ENCODE results near the gene SRMS.

Gene SRMS

DNA sequence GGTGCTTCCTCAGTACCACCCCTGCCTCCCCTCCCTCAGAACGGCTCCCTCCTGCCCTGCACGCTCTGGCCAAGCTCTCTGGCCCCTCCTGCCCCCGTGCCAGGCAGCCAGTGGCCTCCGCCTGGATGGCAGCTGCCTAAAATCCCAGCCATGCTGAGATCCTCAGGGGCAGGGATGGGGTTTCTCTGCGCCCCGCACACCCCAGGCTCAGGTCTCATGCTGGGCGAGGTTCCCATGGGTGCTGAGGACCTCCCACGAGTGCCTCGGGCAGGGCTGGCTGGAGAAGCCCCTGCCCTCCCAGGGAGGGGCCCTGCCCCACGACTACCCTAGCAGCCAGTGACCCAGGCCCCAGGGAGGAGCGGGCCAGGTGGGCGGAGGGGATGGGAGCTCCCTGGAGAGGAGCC, 13.1 kb downstream of the SRMS start:
- Histone ChIP-seq H3K4me3 (ENCODE audit: insufficient read depth, low read length, poor library complexity, severe bottlenecking) (no peak overlapping the region), H3K9me3 (ENCODE audit: insufficient read depth, low read length) (no peaks in the 10 kb centered on the region), H3K79me2 (ENCODE audit: insufficient read depth, low read length) (no peaks in the 10 kb centered on the region), H3F3A (ENCODE audit: insufficient read depth) (no peaks in the 10 kb centered on the region), H3K9me2 (replicated peaks; ENCODE audit: insufficient read depth, low read length) (no peaks in the 10 kb centered on the region), H3K27me3 (ENCODE audit: low read length) (no peaks in the 10 kb centered on the region), H4K20me1 (ENCODE audit: low read depth, low read length) (no peaks in the 10 kb centered on the region), H2AFZ (ENCODE audit: low read depth, low read length, severe bottlenecking) (no peak overlapping the region), H3K36me3 (ENCODE audit: low read length) (no peaks in the 10 kb centered on the region), H3K4me2 (ENCODE audit: low read depth, low read length, poor library complexity, severe bottlenecking) (no peak overlapping the region), H3K27ac (ENCODE audit: low read depth, low read length) (no peak overlapping the region), H3K9ac (ENCODE audit: low read length) (no peak overlapping the region)
- TF ChIP-seq, protein P1, sequence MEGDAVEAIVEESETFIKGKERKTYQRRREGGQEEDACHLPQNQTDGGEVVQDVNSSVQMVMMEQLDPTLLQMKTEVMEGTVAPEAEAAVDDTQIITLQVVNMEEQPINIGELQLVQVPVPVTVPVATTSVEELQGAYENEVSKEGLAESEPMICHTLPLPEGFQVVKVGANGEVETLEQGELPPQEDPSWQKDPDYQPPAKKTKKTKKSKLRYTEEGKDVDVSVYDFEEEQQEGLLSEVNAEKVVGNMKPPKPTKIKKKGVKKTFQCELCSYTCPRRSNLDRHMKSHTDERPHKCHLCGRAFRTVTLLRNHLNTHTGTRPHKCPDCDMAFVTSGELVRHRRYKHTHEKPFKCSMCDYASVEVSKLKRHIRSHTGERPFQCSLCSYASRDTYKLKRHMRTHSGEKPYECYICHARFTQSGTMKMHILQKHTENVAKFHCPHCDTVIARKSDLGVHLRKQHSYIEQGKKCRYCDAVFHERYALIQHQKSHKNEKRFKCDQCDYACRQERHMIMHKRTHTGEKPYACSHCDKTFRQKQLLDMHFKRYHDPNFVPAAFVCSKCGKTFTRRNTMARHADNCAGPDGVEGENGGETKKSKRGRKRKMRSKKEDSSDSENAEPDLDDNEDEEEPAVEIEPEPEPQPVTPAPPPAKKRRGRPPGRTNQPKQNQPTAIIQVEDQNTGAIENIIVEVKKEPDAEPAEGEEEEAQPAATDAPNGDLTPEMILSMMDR (IDR thresholded peaks at IDR 0.05; ENCODE audit: insufficient read depth, low read length, poor library complexity, severe bottlenecking), result no peak
- TF ChIP-seq EZH2phosphoT487 (conservative IDR thresholded peaks at IDR 0.05; ENCODE audit: low read length), result no peak

DNA sequence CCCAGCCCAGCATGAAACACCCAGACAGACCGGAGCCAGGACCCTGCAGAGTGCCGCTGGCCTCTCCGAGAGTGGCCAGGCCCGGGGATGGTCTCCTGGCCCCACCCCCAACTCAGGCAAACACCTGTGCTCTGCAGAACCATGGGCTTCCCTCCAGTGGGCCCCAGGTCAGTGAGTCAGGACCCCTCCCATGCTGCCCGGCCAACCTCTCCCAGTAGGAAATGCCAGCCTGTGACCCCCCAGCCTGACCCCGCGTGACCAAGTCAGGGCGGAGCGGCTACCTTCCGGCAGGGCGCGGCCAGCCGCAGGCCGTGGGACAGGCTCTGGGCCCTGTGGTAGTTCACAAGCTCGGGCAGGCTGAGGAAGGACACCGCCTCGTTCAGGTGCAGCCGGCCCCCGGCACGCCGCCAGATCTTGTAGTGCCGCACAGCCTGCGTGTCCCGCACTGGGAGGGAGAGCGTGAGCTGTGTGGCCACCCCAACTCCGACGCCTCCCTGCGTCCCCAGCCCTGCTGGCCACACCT, 13.6 kb downstream of the SRMS start:
- Histone ChIP-seq H2AFZ (ENCODE audit: low read depth, low read length, severe bottlenecking) (no peak overlapping the region), H3K27ac (ENCODE audit: low read depth, low read length) (no peak overlapping the region), H3K79me2 (ENCODE audit: insufficient read depth, low read length) (no peaks in the 10 kb centered on the region), H3F3A (ENCODE audit: insufficient read depth) (no peaks in the 10 kb centered on the region), H3K9me2 (replicated peaks; ENCODE audit: insufficient read depth, low read length) (no peaks in the 10 kb centered on the region), H3K9ac (ENCODE audit: low read length) (no peak overlapping the region), H3K9me3 (ENCODE audit: insufficient read depth, low read length) (no peaks in the 10 kb centered on the region), H3K4me3 (ENCODE audit: insufficient read depth, low read length, poor library complexity, severe bottlenecking) (no peak overlapping the region), H3K27me3 (ENCODE audit: low read length) (no peaks in the 10 kb centered on the region), H3K36me3 (ENCODE audit: low read length) (no peaks in the 10 kb centered on the region), H3K4me2 (ENCODE audit: low read depth, low read length, poor library complexity, severe bottlenecking) (no peak overlapping the region), H4K20me1 (ENCODE audit: low read depth, low read length) (no peaks in the 10 kb centered on the region)
- TF ChIP-seq EZH2phosphoT487 (conservative IDR thresholded peaks at IDR 0.05; ENCODE audit: low read length), result no peak
- TF ChIP-seq, protein P1 (IDR thresholded peaks at IDR 0.05; ENCODE audit: insufficient read depth, low read length, poor library complexity, severe bottlenecking), result no peak

DNA sequence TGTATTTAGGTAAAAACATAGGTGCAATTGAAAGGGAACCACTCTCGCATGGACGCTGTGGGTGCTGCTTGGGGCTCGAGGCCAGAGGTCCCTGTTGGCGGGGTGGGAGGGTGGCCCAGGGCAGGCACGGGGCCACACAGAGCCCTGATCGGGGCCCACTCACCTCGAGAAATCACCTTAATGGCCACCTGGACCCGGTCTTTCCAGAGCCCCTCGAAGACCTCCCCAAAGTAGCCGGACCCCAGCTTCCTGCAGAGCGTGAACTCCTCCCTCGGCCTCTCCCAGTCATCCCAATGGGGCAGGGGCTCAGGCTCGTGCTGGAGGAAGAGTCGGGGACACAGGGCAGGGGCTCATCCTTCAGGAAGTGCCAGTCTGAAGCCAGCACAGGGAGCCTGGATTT, 14.2 kb downstream of the SRMS start:
- Histone ChIP-seq H3K27me3 (ENCODE audit: low read length) (no peaks in the 10 kb centered on the region), H3K4me3 (ENCODE audit: insufficient read depth, low read length, poor library complexity, severe bottlenecking) (no peak overlapping the region), H3F3A (ENCODE audit: insufficient read depth) (no peaks in the 10 kb centered on the region), H3K9me2 (replicated peaks; ENCODE audit: insufficient read depth, low read length) (no peaks in the 10 kb centered on the region), H2AFZ (ENCODE audit: low read depth, low read length, severe bottlenecking) (no peak overlapping the region), H3K36me3 (ENCODE audit: low read length) (no peaks in the 10 kb centered on the region), H4K20me1 (ENCODE audit: low read depth, low read length) (no peaks in the 10 kb centered on the region), H3K79me2 (ENCODE audit: insufficient read depth, low read length) (no peaks in the 10 kb centered on the region), H3K4me2 (ENCODE audit: low read depth, low read length, poor library complexity, severe bottlenecking) (no peak overlapping the region), H3K9me3 (ENCODE audit: insufficient read depth, low read length) (no peaks in the 10 kb centered on the region), H3K27ac (ENCODE audit: low read depth, low read length) (no peak overlapping the region), H3K9ac (ENCODE audit: low read length) (no peak overlapping the region)
- TF ChIP-seq, protein P1 (IDR thresholded peaks at IDR 0.05; ENCODE audit: insufficient read depth, low read length, poor library complexity, severe bottlenecking), result no peak
- TF ChIP-seq EZH2phosphoT487 (conservative IDR thresholded peaks at IDR 0.05; ENCODE audit: low read length), result no peak

Measured in SU-DHL-6 (cell line).